SK-N-SH (cell line): Measurements from ENCODE around the gene NTN1. TPM values are rescaled to one million over a fixed set of nuclear protein-coding genes. Genes with fewer than 3 reads are reported as not detected.

ENCODE experiments used
- CTCF ChIA-PET: fragments of 300-600, 350-600 bp; formaldehyde crosslinking; extraction: SDS; loops from one replicate; lab custom pipeline; 2021; lab: Yijun Ruan, JAX
- POLR2A ChIA-PET: fragments of 350-600 bp; sonication (Branson Sonifier 250); formaldehyde crosslinking; extraction: SDS; loops from one replicate; lab custom pipeline; 2020; ENCODE audit warnings: antibody characterized with exemption, inconsistent platforms; lab: Yijun Ruan, JAX
- DNase-seq: peaks from one replicate; pipeline ENCODE4 v3.0.0; 2012
- H2AFZ ChIP-seq: fragments of 200-600 bp; sonication (generic); 2 replicates; pipeline ENCODE4 v1.8.1; 2016; ENCODE audit warnings: antibody characterized with exemption, mild to moderate bottlenecking, low read depth
- H3F3A ChIP-seq: fragments of 200-600 bp; sonication (generic); replicated peaks from 2 replicates; pipeline ENCODE3; 2016; ENCODE audit warnings: antibody characterized with exemption, mild to moderate bottlenecking; ENCODE audit not compliant: insufficient read depth
- H3K27ac ChIP-seq, 2 experiments: fragments of 200-500 bp in 1 of 2; fragments of 200-600 bp in 1 of 2; sonication (Bioruptor generic) in 1 of 2; sonication (generic), shearing (Covaris generic) in 1 of 2; 2 replicates each; pipeline versions ENCODE4 v1.5.1 to v1.6.1; 2014 to 2016; ENCODE audit warnings: low read depth in 2 of 2, inconsistent platforms in 1 of 2, low read length in 1 of 2, mild to moderate bottlenecking in 1 of 2, mixed read lengths in 1 of 2
- H3K27me3 ChIP-seq: fragments of 200-600 bp; sonication (generic), shearing (Covaris generic); 2 replicates; pipeline ENCODE4 v1.6.1; 2016; ENCODE audit warnings: mixed run types; ENCODE audit not compliant: insufficient read depth
- H3K36me3 ChIP-seq, 2 experiments: fragments of 200-500 bp in 1 of 2; fragments of 200-600 bp in 1 of 2; sonication (Bioruptor generic) in 1 of 2; sonication (generic) in 1 of 2; replicated peaks in 1 of 2; 2 replicates each; pipeline versions ENCODE3 to v1.5.1; 2014 to 2016; ENCODE audit warnings: low read length in 1 of 2, mild to moderate bottlenecking in 1 of 2; ENCODE audit not compliant: insufficient read depth in 2 of 2, control insufficient read depth in 1 of 2
- H3K4me1 ChIP-seq, 2 experiments: fragments of 200-500 bp in 1 of 2; fragments of 200-600 bp in 1 of 2; sonication (Bioruptor generic) in 1 of 2; sonication (generic), shearing (Covaris generic) in 1 of 2; 2 replicates each; pipeline versions ENCODE4 v1.5.1 to v1.6.1; 2014 to 2016; ENCODE audit warnings: low read depth in 1 of 2, low read length in 1 of 2, mixed run types in 1 of 2; ENCODE audit not compliant: insufficient read depth in 2 of 2, control insufficient read depth in 1 of 2
- H3K4me2 ChIP-seq: fragments of 200-600 bp; sonication (generic), shearing (Covaris generic); 2 replicates; pipeline ENCODE4 v1.6.1; 2017; ENCODE audit warnings: mixed run types
- H3K4me3 ChIP-seq, 2 experiments: fragments of 200-500 bp in 1 of 2; fragments of 200-600 bp in 1 of 2; sonication (Bioruptor generic) in 1 of 2; sonication (generic), shearing (Covaris generic) in 1 of 2; 2 replicates each; pipeline versions ENCODE4 v1.5.1 to v1.8.1; 2014 to 2016; ENCODE audit warnings: low read depth in 2 of 2, inconsistent platforms in 1 of 2, low read length in 1 of 2, mild to moderate bottlenecking in 1 of 2, mixed read lengths in 1 of 2, moderate library complexity in 1 of 2
- H3K79me2 ChIP-seq: fragments of 200-600 bp; sonication (generic); 2 replicates; pipeline ENCODE4 v1.8.1; 2017; ENCODE audit warnings: mild to moderate bottlenecking; ENCODE audit not compliant: insufficient read depth
- H3K9ac ChIP-seq: fragments of 200-600 bp; sonication (generic); 2 replicates; pipeline ENCODE4 v1.6.1; 2017; ENCODE audit warnings: mixed run types
- H3K9me2 ChIP-seq: fragments of 200-600 bp; sonication (generic); 2 replicates; pipeline ENCODE4 v1.6.1; 2017; ENCODE audit warnings: mixed run types
- H3K9me3 ChIP-seq: fragments of 200-600 bp; sonication (generic); 2 replicates; pipeline ENCODE4 v1.6.1; 2017; ENCODE audit warnings: mixed run types, mild to moderate bottlenecking, moderate library complexity
- H4K20me1 ChIP-seq: fragments of 200-600 bp; sonication (generic); 2 replicates; pipeline ENCODE4 v1.6.1; 2017; ENCODE audit warnings: mild to moderate bottlenecking, mixed run types; ENCODE audit not compliant: insufficient read depth
- ELF1 ChIP-seq: IDR thresholded peaks from 2 replicates; pipeline ENCODE4 v1.4.0; 2012
- EZH2phosphoT487 ChIP-seq: fragments of 200-600 bp; sonication (generic); IDR thresholded peaks from 2 replicates; pipeline ENCODE4 v1.6.1; 2017; ENCODE audit warnings: low read depth, mixed run types, mild to moderate bottlenecking, antibody characterized with exemption, moderate library complexity, borderline replicate concordance
- FOXJ3 ChIP-seq: sonication (generic); formaldehyde crosslinking; IDR thresholded peaks from 2 replicates; pipeline ENCODE4 v1.5.1; 2020; ENCODE audit warnings: mild to moderate bottlenecking, missing genetic modification reagents
- FOXM1 ChIP-seq: IDR thresholded peaks from 2 replicates; pipeline ENCODE4 v1.4.0; 2012; ENCODE audit warnings: low read depth, mild to moderate bottlenecking
- GABPA ChIP-seq: IDR thresholded peaks from 2 replicates; pipeline ENCODE4 v1.4.0; 2012; ENCODE audit warnings: low read depth, mild to moderate bottlenecking
- GATA2 ChIP-seq: sonication (generic); formaldehyde crosslinking; IDR thresholded peaks from 2 replicates; pipeline ENCODE4 v1.5.0; 2020; ENCODE audit warnings: mild to moderate bottlenecking, missing genetic modification reagents
- JUND ChIP-seq: IDR thresholded peaks from 2 replicates; pipeline ENCODE4 v1.4.0; 2012
- MAX ChIP-seq: IDR thresholded peaks from 2 replicates; pipeline ENCODE4 v1.4.0; 2012; ENCODE audit warnings: low read depth
- MXI1 ChIP-seq: IDR thresholded peaks from 2 replicates; pipeline ENCODE4 v1.6.1; 2012; ENCODE audit warnings: mild to moderate bottlenecking, low read depth, low read length, improper control_type of control experiment
- NFIC ChIP-seq: IDR thresholded peaks from 2 replicates; pipeline ENCODE4 v1.4.0; 2012; ENCODE audit warnings: borderline replicate concordance
- NRF1 ChIP-seq: IDR thresholded peaks from 2 replicates; pipeline ENCODE4 v1.6.1; 2012; ENCODE audit warnings: low read depth, mild to moderate bottlenecking, low read length
- RFX5 ChIP-seq: IDR thresholded peaks from 2 replicates; pipeline ENCODE4 v1.6.1; 2012; ENCODE audit warnings: mild to moderate bottlenecking, improper control_type of control experiment, low read length
- SIN3A ChIP-seq: IDR thresholded peaks from 2 replicates; pipeline ENCODE4 v1.6.1; 2012; ENCODE audit warnings: low read depth, mild to moderate bottlenecking, low read length, moderate library complexity, borderline replicate concordance
- USF1 ChIP-seq: IDR thresholded peaks from 2 replicates; pipeline ENCODE4 v1.4.0; 2012; ENCODE audit warnings: low read depth, borderline replicate concordance
- USF2 ChIP-seq: fragments of 150-350 bp; IDR thresholded peaks from 2 replicates; pipeline ENCODE4 v1.6.1; 2017; ENCODE audit warnings: antibody characterized with exemption, low read length, low read depth, borderline replicate concordance
- YY1 ChIP-seq: IDR thresholded peaks from 2 replicates; pipeline ENCODE4 v1.4.0; 2012; ENCODE audit warnings: low read depth, mild to moderate bottlenecking
- WGBS: methylation state at CpG from one replicate; pipeline ENCODE4 v1.1.6; 2017; ENCODE audit warnings: low lambda C conversion rate; 5-methylcytosine and 5-hydroxymethylcytosine counted together
- polyA plus RNA-seq, 3 experiments: library from polyadenylated mRNA; depleted of rRNA; stranded (reverse); fragments of >200 nt; gene quantifications; 2 replicates each; pipeline ENCODE4 v1.2.3, GENCODE V29; 2012
- TF ChIP-seq, protein P1 (sequence below): IDR thresholded peaks from 2 replicates; pipeline ENCODE4 v1.4.0; 2012; ENCODE audit warnings: low read depth, borderline replicate concordance

NTN1 gene
- polyA plus RNA-seq, 1 of the 3 experiments (the other 2 are of a cell fraction), result 0.05 TPM

DNA sequence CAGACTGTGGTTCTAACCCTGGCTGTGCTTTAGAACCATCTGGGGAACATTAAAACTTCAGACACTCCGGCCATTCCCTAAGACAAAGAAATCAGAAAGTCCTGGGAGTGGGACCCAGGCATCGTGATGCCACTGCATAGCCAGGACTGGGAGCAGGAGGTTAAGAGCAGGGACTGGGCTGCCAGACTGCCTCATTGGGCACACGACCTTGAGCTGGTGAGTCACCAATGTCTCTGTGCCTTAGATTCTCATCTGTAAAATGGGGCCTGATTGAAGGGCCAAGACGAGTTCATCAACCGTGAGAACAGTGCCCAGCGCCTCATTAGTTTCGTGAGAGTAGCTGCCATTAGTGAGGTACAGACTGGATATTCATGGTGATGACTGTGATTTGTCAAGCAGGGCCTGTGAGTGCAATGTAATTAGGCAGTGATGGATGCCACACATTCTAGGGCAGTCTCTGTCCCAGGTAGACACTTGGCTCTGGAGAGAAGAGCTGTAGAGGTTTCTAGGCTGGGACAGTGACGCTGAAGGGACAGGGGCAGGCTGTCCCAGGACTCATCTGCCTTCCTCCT lies 196.8 kb downstream of the NTN1 start:
- CTCF ChIA-PET, result no interaction called here
- Histone ChIP-seq H3K4me1 (peaks cover 0 to 14% of the 10 kb centered on the region in 2 experiments; a peak in 2 of 4 replicates), H3K4me3 (no peak overlapping the region), H3K36me3 (no peaks in the 10 kb centered on the region), H3F3A (no peaks in the 10 kb centered on the region), H3K27me3 (no peaks in the 10 kb centered on the region), H3K79me2 (no peaks in the 10 kb centered on the region), H3K4me2 (no peak overlapping the region), H3K9me2 (no peaks in the 10 kb centered on the region), H4K20me1 (no peaks in the 10 kb centered on the region), H2AFZ (no peak overlapping the region), H3K27ac (no peak overlapping the region), H3K9ac (no peak overlapping the region), H3K9me3 (peaks cover 12% of the 10 kb centered on the region; the same call in 1 of the 2 replicates)
- TF ChIP-seq FOXJ3 (CRISPR knock-in tag) (no peak), NRF1 (no peak), RFX5 (no peak), FOXM1 (no peak), ELF1 (no peak), USF1 (no peak), GABPA (no peak), MXI1 (no peak), YY1 (no peak), NFIC (no peak), JUND (no peak), USF2 (no peak), EZH2phosphoT487 (no peak), MAX (no peak), SIN3A (no peak), GATA2 (no peak)
- TF ChIP-seq, protein P1, sequence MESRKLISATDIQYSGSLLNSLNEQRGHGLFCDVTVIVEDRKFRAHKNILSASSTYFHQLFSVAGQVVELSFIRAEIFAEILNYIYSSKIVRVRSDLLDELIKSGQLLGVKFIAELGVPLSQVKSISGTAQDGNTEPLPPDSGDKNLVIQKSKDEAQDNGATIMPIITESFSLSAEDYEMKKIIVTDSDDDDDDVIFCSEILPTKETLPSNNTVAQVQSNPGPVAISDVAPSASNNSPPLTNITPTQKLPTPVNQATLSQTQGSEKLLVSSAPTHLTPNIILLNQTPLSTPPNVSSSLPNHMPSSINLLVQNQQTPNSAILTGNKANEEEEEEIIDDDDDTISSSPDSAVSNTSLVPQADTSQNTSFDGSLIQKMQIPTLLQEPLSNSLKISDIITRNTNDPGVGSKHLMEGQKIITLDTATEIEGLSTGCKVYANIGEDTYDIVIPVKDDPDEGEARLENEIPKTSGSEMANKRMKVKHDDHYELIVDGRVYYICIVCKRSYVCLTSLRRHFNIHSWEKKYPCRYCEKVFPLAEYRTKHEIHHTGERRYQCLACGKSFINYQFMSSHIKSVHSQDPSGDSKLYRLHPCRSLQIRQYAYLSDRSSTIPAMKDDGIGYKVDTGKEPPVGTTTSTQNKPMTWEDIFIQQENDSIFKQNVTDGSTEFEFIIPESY, result no peak
- 27% methylated on average over 4 of the region's 8 CpGs for WGBS
- POLR2A ChIA-PET, result no interaction called here
- DNase-seq, result no peak
